Astrocyte (in vitro differentiated cells and primary cell): Measurements from ENCODE around the gene ABCG4. TPM values are rescaled to one million over a fixed set of nuclear protein-coding genes. Genes with fewer than 3 reads are reported as not detected.

Experiments used
- DNase-seq: peaks from one replicate; pipeline ENCODE4 v3.0.0-alpha.2; 2010; ENCODE audit warnings: low read depth
- FAIRE-seq: peaks from 2 replicates; lab custom pipeline; 2011; peaks lifted over from hg19 to GRCh38; lab: Jason Lieb, UNC
- H2AFZ ChIP-seq: 2 replicates; pipeline ENCODE4 v1.6.0; 2012; ENCODE audit warnings: low read depth, low read length, inconsistent platforms
- H3K27ac ChIP-seq: 2 replicates; pipeline ENCODE4 v1.5.1; 2011; ENCODE audit warnings: low read depth, low read length, inconsistent platforms
- H3K27me3 ChIP-seq: 2 replicates; pipeline ENCODE4 v1.6.0; 2011; ENCODE audit warnings: low read length, inconsistent platforms; ENCODE audit not compliant: insufficient read depth
- H3K36me3 ChIP-seq: 2 replicates; pipeline ENCODE4 v1.5.1; 2011; ENCODE audit warnings: low read length, inconsistent platforms; ENCODE audit not compliant: insufficient read depth
- H3K4me1 ChIP-seq: 2 replicates; pipeline ENCODE4 v1.5.1; 2011; ENCODE audit warnings: low read length, inconsistent platforms; ENCODE audit not compliant: insufficient read depth
- H3K4me2 ChIP-seq: 2 replicates; pipeline ENCODE4 v1.6.0; 2012; ENCODE audit warnings: low read length, inconsistent platforms
- H3K4me3 ChIP-seq: 2 replicates; pipeline ENCODE4 v1.5.1; 2011; ENCODE audit warnings: low read depth, mild to moderate bottlenecking, low read length, inconsistent platforms; ENCODE audit not compliant: insufficient read depth
- H3K79me2 ChIP-seq: 2 replicates; pipeline ENCODE4 v1.6.0; 2012; ENCODE audit warnings: mild to moderate bottlenecking, low read length, inconsistent platforms; ENCODE audit not compliant: insufficient read depth
- H3K9ac ChIP-seq: 2 replicates; pipeline ENCODE4 v1.6.0; 2012; ENCODE audit warnings: mild to moderate bottlenecking, low read length, inconsistent platforms
- H3K9me3 ChIP-seq: 2 replicates; pipeline ENCODE4 v1.5.1; 2012; ENCODE audit warnings: low read depth, mild to moderate bottlenecking, low read length, inconsistent platforms; ENCODE audit not compliant: insufficient read depth
- H4K20me1 ChIP-seq: 2 replicates; pipeline ENCODE4 v1.6.0; 2012; ENCODE audit warnings: low read length, inconsistent platforms; ENCODE audit not compliant: insufficient read depth
- H3K27ac Mint-ChIP-seq: one replicate; pipeline ENCODE4 v1.8.0; 2021; ENCODE audit warnings: mild to moderate bottlenecking, mixed read lengths; ENCODE audit not compliant: unreplicated experiment
- H3K27me3 Mint-ChIP-seq: one replicate; pipeline ENCODE4 v1.8.0; 2021; ENCODE audit warnings: low read depth, mixed read lengths; ENCODE audit not compliant: unreplicated experiment
- H3K36me3 Mint-ChIP-seq: one replicate; pipeline ENCODE4 v1.8.0; 2021; ENCODE audit warnings: low read depth, mixed read lengths; ENCODE audit not compliant: unreplicated experiment
- H3K4me1 Mint-ChIP-seq: one replicate; pipeline ENCODE4 v1.8.0; 2021; ENCODE audit warnings: low read depth, mixed read lengths; ENCODE audit not compliant: unreplicated experiment
- H3K4me3 Mint-ChIP-seq: one replicate; pipeline ENCODE4 v1.8.0; 2021; ENCODE audit warnings: mild to moderate bottlenecking, moderate library complexity, mixed read lengths; ENCODE audit not compliant: unreplicated experiment
- H3K9me3 Mint-ChIP-seq: one replicate; pipeline ENCODE4 v1.8.0; 2021; ENCODE audit warnings: mild to moderate bottlenecking, mixed read lengths; ENCODE audit not compliant: unreplicated experiment
- EZH2 ChIP-seq: IDR thresholded peaks from 2 replicates; pipeline ENCODE4 v1.6.1; 2012; ENCODE audit warnings: mild to moderate bottlenecking, low read length, inconsistent platforms; ENCODE audit not compliant: insufficient read depth
- total RNA-seq: library from RNA; stranded (reverse); gene quantifications from 2 replicates; pipeline ENCODE4 v1.2.1, GENCODE V29; 2021
- TF ChIP-seq, protein P1 (sequence below): IDR thresholded peaks from 2 replicates; pipeline ENCODE4 v1.5.1; 2011; ENCODE audit warnings: low read depth, mild to moderate bottlenecking, inconsistent platforms, low read length, moderate library complexity; ENCODE audit not compliant: insufficient read depth

The ABCG4 gene
- total RNA-seq, 1 donor from 2014 or later: 1.5 TPM

DNA sequence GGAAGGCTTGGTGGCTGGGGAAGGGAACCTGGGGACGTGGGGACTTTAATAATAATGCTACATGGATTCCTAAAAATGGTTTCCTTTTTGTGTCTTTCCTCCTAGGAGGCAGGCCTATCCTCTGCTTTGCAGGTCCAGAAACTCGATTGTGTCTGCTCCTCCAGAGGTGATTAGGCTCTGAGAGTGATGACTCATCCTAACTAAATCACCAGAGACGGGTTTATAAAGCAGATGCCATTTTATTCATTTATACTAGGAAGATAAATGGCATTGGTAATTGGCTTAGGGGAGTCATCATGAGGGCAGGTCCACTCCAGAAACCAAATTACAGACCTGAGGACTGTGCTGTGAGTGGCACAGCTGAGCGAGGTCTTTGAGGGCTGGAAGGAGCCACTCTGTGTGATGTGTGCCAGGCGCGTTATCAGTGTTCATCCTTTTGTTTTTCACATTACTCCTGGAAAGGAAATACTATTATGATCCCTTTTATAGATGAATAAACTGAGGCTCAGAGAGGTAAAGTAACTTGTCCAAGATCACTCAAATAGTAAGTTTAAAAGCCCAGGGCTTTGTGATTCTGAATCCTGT, 26.7 kb downstream of the ABCG4 start:
- H3K27me3 ChIP-seq: no peaks in the 10 kb centered on the region
- Mint-ChIP-seq H3K27me3 (no peaks in the 10 kb centered on the region), H3K4me3 (no peak overlapping the region), H3K4me1 (peaks cover 10% of the 10 kb centered on the region), H3K27ac (peak overlapping the region; percentile 62), H3K36me3 (peaks cover 6% of the 10 kb centered on the region), H3K9me3 (peaks cover 2% of the 10 kb centered on the region)
- H3K79me2 ChIP-seq: no peaks in the 10 kb centered on the region
- peaks cover 4% of the 10 kb centered on the region for H3K4me1 ChIP-seq
- H3K9me3 ChIP-seq: no peaks in the 10 kb centered on the region
- H3K4me3 ChIP-seq: no peak overlapping the region
- peak; percentile 37 for DNase-seq
- H2AFZ ChIP-seq: peak overlapping the region; percentile 44
- H3K27ac ChIP-seq: no peak overlapping the region
- H3K9ac ChIP-seq: no peak overlapping the region
- TF ChIP-seq EZH2: no peak
- TF ChIP-seq, protein P1, sequence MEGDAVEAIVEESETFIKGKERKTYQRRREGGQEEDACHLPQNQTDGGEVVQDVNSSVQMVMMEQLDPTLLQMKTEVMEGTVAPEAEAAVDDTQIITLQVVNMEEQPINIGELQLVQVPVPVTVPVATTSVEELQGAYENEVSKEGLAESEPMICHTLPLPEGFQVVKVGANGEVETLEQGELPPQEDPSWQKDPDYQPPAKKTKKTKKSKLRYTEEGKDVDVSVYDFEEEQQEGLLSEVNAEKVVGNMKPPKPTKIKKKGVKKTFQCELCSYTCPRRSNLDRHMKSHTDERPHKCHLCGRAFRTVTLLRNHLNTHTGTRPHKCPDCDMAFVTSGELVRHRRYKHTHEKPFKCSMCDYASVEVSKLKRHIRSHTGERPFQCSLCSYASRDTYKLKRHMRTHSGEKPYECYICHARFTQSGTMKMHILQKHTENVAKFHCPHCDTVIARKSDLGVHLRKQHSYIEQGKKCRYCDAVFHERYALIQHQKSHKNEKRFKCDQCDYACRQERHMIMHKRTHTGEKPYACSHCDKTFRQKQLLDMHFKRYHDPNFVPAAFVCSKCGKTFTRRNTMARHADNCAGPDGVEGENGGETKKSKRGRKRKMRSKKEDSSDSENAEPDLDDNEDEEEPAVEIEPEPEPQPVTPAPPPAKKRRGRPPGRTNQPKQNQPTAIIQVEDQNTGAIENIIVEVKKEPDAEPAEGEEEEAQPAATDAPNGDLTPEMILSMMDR: no peak
- no peak for FAIRE-seq
- no peaks in the 10 kb centered on the region for H4K20me1 ChIP-seq
- no peaks in the 10 kb centered on the region for H3K36me3 ChIP-seq
- H3K4me2 ChIP-seq: peak overlapping the region; percentile 23

DNA sequence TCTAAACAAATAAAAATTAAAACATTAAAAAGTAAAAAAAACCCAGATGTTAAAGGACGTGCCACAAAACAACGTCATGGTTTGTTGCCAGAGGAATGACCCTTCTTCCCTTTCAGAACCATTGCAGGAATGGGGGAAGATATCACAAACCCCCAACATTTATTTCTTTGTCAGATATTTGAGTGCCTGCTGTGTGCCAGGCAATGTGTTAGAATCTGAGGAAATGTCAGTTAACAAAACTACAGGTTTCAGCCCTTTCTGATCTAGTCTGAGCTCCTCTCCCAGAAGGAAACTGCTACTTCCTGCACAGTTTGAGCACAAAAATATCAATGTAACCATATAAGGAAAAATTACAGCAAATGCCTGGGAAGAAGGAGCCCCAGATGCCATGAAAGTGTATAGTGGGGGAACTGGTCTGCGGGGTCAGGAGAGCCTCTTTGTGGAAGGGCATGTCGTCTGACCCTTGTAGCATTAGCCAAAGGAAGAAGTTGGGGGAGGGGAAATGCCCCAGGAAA, 29.4 kb downstream of the ABCG4 start:
- Histone ChIP-seq H3K27me3 (no peaks in the 10 kb centered on the region), H3K27ac (no peak overlapping the region), H3K79me2 (no peaks in the 10 kb centered on the region), H3K9ac (no peak overlapping the region), H4K20me1 (no peaks in the 10 kb centered on the region), H3K4me2 (no peak overlapping the region), H3K4me1 (peaks cover 4% of the 10 kb centered on the region), H3K9me3 (no peaks in the 10 kb centered on the region), H3K36me3 (no peaks in the 10 kb centered on the region), H2AFZ (peak overlapping the region; percentile 47), H3K4me3 (no peak overlapping the region)
- peaks cover 2% of the 10 kb centered on the region for H3K9me3 Mint-ChIP-seq
- TF ChIP-seq, protein P1: no peak
- TF ChIP-seq EZH2: no peak
- peak overlapping the region; percentile 50 for H3K4me3 Mint-ChIP-seq
- FAIRE-seq: no peak
- DNase-seq: no peak
- peaks cover 9% of the 10 kb centered on the region for H3K36me3 Mint-ChIP-seq
- H3K27ac Mint-ChIP-seq: peak overlapping the region; percentile 50
- no peaks in the 10 kb centered on the region for H3K27me3 Mint-ChIP-seq
- peaks cover 10% of the 10 kb centered on the region for H3K4me1 Mint-ChIP-seq

DNA sequence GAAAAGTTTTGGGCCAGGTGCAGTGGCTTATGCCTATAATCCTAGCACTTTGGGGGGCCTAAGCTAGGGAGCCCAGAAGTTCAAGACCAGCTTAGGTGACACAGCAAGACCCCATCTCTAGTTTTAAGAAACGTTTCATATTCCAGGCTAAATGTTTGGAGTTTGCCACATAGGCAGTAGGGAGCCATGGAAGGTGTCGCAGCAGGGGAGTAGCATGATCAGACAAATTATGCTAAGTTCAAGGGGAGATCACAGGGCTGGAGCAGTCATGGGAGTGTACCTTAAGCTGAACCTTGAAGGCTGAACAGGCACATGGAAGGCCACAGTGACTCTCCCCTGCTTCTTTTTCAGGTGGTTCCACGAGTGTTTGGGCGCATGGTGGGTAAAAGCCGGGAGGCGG, 30.5 kb downstream of the ABCG4 start:
- Histone ChIP-seq H3K4me3 (no peak overlapping the region), H3K9me3 (no peaks in the 10 kb centered on the region), H4K20me1 (no peaks in the 10 kb centered on the region), H3K4me1 (peaks cover 4% of the 10 kb centered on the region), H3K27ac (no peak overlapping the region), H3K27me3 (no peaks in the 10 kb centered on the region), H3K79me2 (no peaks in the 10 kb centered on the region), H3K4me2 (no peak overlapping the region), H3K36me3 (no peaks in the 10 kb centered on the region), H2AFZ (no peak overlapping the region), H3K9ac (no peak overlapping the region)
- DNase-seq (no peak), FAIRE-seq (no peak)
- Mint-ChIP-seq H3K27me3 (no peaks in the 10 kb centered on the region), H3K36me3 (peaks cover 9% of the 10 kb centered on the region), H3K4me1 (peaks cover 10% of the 10 kb centered on the region), H3K27ac (peak overlapping the region; percentile 10), H3K4me3 (no peak overlapping the region), H3K9me3 (peaks cover 2% of the 10 kb centered on the region)
- TF ChIP-seq, protein P1: no peak
- TF ChIP-seq EZH2: no peak
